ENCODE results near the gene SNX9.

SNX9 gene

GRCh38 chr6:157983406-157984119 lies 160.5 kb downstream of the SNX9 start:
- TF ChIP-seq POLR2A (IDR thresholded peaks at IDR 0.05; ENCODE audit: low read length) (no peak), GATA1 (IDR thresholded peaks at IDR 0.05; ENCODE audit: low read depth, low read length) (no peak)
- DNase-seq: no peak

- no peak for DNase-seq
- TF ChIP-seq GATA1 (IDR thresholded peaks at IDR 0.05; ENCODE audit: low read depth, low read length) (no peak), POLR2A (IDR thresholded peaks at IDR 0.05; ENCODE audit: low read length) (no peak)
Measured at GRCh38 chr6:157984128-157984527, 161.1 kb downstream of the SNX9 start.

GRCh38 chr6:157984686-157985225 lies 161.7 kb downstream of the SNX9 start:
- TF ChIP-seq GATA1 (IDR thresholded peaks at IDR 0.05; ENCODE audit: low read depth, low read length) (no peak), POLR2A (IDR thresholded peaks at IDR 0.05; ENCODE audit: low read length) (no peak)
- no peak for DNase-seq

- TF ChIP-seq GATA1 (IDR thresholded peaks at IDR 0.05; ENCODE audit: low read depth, low read length): no peak
- TF ChIP-seq POLR2A (IDR thresholded peaks at IDR 0.05; ENCODE audit: low read length): no peak
- no peak for DNase-seq
Measured at GRCh38 chr6:157985378-157986155, 162.5 kb downstream of the SNX9 start.

GRCh38 chr6:157987788-157988699 lies 165.0 kb downstream of the SNX9 start:
- TF ChIP-seq GATA1 (IDR thresholded peaks at IDR 0.05; ENCODE audit: low read depth, low read length): no peak
- TF ChIP-seq POLR2A (IDR thresholded peaks at IDR 0.05; ENCODE audit: low read length): no peak
- DNase-seq: no peak

GRCh38 chr6:157988700-157989063 lies 165.6 kb downstream of the SNX9 start:
- TF ChIP-seq GATA1 (IDR thresholded peaks at IDR 0.05; ENCODE audit: low read depth, low read length) (no peak), POLR2A (IDR thresholded peaks at IDR 0.05; ENCODE audit: low read length) (no peak)
- DNase-seq: no peak

- no peak for DNase-seq
- no peak for TF ChIP-seq POLR2A (IDR thresholded peaks at IDR 0.05; ENCODE audit: low read length)
- TF ChIP-seq GATA1 (IDR thresholded peaks at IDR 0.05; ENCODE audit: low read depth, low read length): no peak
Measured at GRCh38 chr6:157989541-157990289, 166.7 kb downstream of the SNX9 start.

GRCh38 chr6:157990321-157991066 lies 167.4 kb downstream of the SNX9 start:
- no peak for DNase-seq
- TF ChIP-seq GATA1 (IDR thresholded peaks at IDR 0.05; ENCODE audit: low read depth, low read length): no peak
- TF ChIP-seq POLR2A (IDR thresholded peaks at IDR 0.05; ENCODE audit: low read length): no peak

GRCh38 chr6:157991067-157991432 lies 168.0 kb downstream of the SNX9 start:
- TF ChIP-seq POLR2A (IDR thresholded peaks at IDR 0.05; ENCODE audit: low read length): no peak
- no peak for TF ChIP-seq GATA1 (IDR thresholded peaks at IDR 0.05; ENCODE audit: low read depth, low read length)
- DNase-seq: no peak

GRCh38 chr6:157993076-157993475 lies 170.0 kb downstream of the SNX9 start:
- no peak for DNase-seq
- TF ChIP-seq GATA1 (IDR thresholded peaks at IDR 0.05; ENCODE audit: low read depth, low read length) (no peak), POLR2A (IDR thresholded peaks at IDR 0.05; ENCODE audit: low read length) (no peak)

GRCh38 chr6:157994125-157994795 lies 171.2 kb downstream of the SNX9 start:
- no peak for TF ChIP-seq GATA1 (IDR thresholded peaks at IDR 0.05; ENCODE audit: low read depth, low read length)
- no peak for TF ChIP-seq POLR2A (IDR thresholded peaks at IDR 0.05; ENCODE audit: low read length)
- no peak for DNase-seq
